Esophagus squamous epithelium (tissue), 5 donors: ENCODE results near the gene PDE3A. TPM values are rescaled to one million over a fixed set of nuclear protein-coding genes. Genes with fewer than 3 reads are reported as not detected.

Source experiments
- DNase-seq: peaks from one replicate; lab custom pipeline; 2025; lab: John Stamatoyannopoulos, UW
- H3K27ac ChIP-seq, 4 donors: fragments of 200-600 bp; sonication (generic); one replicate each; pipeline ENCODE4 v1.5.1; 2016 to 2019; ENCODE audit warnings: mild to moderate bottlenecking in 1 of 4
- H3K27me3 ChIP-seq, 4 donors: fragments of 200-600 bp; sonication (generic); 1 replicate in 3 of 4; 2 replicates in 1 of 4; pipeline versions ENCODE4 v1.5.1 to v1.6.0; 2017 to 2021; ENCODE audit warnings: antibody characterized with exemption in 1 of 4
- H3K36me3 ChIP-seq, 3 donors: fragments of 200-600 bp; sonication (generic); one replicate each; pipeline ENCODE4 v1.5.1; 2016 to 2019
- H3K4me1 ChIP-seq, 3 donors: fragments of 200-600 bp; sonication (generic); one replicate each; pipeline ENCODE4 v1.5.1; 2017 to 2019
- H3K4me3 ChIP-seq, 4 donors: fragments of 200-600 bp; sonication (generic); 1 replicate in 3 of 4; 2 replicates in 1 of 4; pipeline ENCODE4 v1.5.1; 2016 to 2019; ENCODE audit warnings: mild to moderate bottlenecking in 2 of 4, moderate library complexity in 1 of 4
- H3K9me3 ChIP-seq, 3 donors: fragments of 200-600 bp; sonication (generic); one replicate each; pipeline ENCODE4 v1.5.1; 2016 to 2019
- CTCF ChIP-seq, 6 experiments: fragments of 450-650 bp in 4 of 6; fragments of 200-600 bp in 2 of 6; sonication (generic) in 2 of 6; IDR thresholded peaks; one replicate each; pipeline ENCODE4 v1.5.1; 2016 to 2019; ENCODE audit warnings: antibody characterized with exemption in 6 of 6, mild to moderate bottlenecking in 4 of 6, moderate library complexity in 4 of 6
- POLR2A ChIP-seq, 4 donors: fragments of 450-650 bp; IDR thresholded peaks; one replicate each; pipeline ENCODE4 v1.6.1; 2017; ENCODE audit warnings: antibody characterized with exemption in 4 of 4, mild to moderate bottlenecking in 4 of 4, moderate library complexity in 3 of 4
- WGBS, 2 donors: methylation state at CpG; one replicate each; pipeline ENCODE4 v1.1.5; 2018; 5-methylcytosine and 5-hydroxymethylcytosine counted together
- intact Hi-C: fragments of 100-400 bp; cut with DNase I; formaldehyde crosslinking; loops from one replicate; pipeline ENCODE4 v1.15.0; 2022
- total RNA-seq, 4 donors: library from RNA; depleted of rRNA; stranded (reverse); fragments of >200 nt; gene quantifications; one replicate each; pipeline ENCODE4 v1.1.0, GENCODE V29; 2016
- donor health status: DM: yes; HTN: yes; CAD: no.

The PDE3A gene
- total RNA-seq, 4 donors from 2014 or later: 0.30 to 5.5 (median 3.1) TPM

DNA sequence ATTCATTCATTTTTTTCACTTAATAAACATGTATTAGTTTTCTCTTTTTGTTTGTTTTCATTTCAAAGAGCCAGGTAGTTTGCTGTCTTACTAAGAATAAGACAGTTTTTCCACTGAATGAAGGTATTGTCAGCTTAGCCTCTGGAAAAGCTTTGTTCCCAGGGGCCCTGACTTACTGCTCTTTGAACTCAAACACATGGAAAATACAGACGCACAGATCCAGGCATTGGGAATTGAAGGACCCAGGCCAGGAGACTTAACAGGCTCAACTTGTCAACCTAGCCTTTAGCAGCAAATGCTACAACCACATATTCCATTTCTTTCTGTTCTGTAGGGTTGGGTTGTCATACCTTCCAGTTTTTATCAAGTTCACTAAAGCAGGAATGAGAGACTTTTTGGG is 288.3 kb downstream of the PDE3A start:
- peaks cover 0 to 18% (median 13%) of the 10 kb centered on the region in 3 donors for H3K9me3 ChIP-seq
- no peak overlapping the region for H3K27ac ChIP-seq
- no peak for DNase-seq
- intact Hi-C loops: no loop called here
- H3K27me3 ChIP-seq: no peaks in the 10 kb centered on the region
- peaks cover 0 to 8% (median 0%) of the 10 kb centered on the region in 3 donors for H3K36me3 ChIP-seq
- H3K4me1 ChIP-seq: no peaks in the 10 kb centered on the region
- H3K4me3 ChIP-seq: no peak overlapping the region
- no peak for TF ChIP-seq POLR2A (IDR thresholded peaks at IDR 0.05)
- TF ChIP-seq CTCF (IDR thresholded peaks at IDR 0.05): no peak
- WGBS, 2 donors: 0 to 22% methylated on average over 1 of the region's 1 CpG

DNA sequence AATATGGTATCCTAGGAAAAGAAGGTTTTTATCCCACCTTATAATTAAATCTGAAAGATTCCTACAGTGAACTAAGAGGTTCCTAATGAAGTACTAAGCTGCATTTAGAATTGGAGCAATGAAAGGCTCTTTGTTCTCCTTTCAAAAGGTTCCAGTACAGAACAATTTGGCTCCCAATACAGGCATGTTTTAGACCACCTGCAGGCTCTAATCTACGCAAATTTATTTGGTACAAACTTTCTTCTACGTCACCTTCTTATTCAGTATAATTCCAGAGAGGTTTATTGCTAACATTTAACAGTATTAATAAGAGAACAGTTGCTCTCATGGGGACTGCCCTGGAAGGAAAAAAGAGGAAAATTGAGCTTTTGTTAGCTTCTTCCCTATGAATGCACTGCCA is 289.2 kb downstream of the PDE3A start:
- no peak overlapping the region for H3K4me3 ChIP-seq
- 68 to 84% methylated on average over 2 of the region's 2 CpGs for WGBS, 2 donors
- no peaks in the 10 kb centered on the region for H3K4me1 ChIP-seq
- TF ChIP-seq POLR2A (IDR thresholded peaks at IDR 0.05) (no peak), CTCF (IDR thresholded peaks at IDR 0.05) (no peak)
- no peaks in the 10 kb centered on the region for H3K27me3 ChIP-seq
- no peak overlapping the region for H3K27ac ChIP-seq
- H3K36me3 ChIP-seq: peaks cover 0 to 8% (median 0%) of the 10 kb centered on the region in 3 donors
- peaks cover 0 to 24% (median 13%) of the 10 kb centered on the region in 3 donors for H3K9me3 ChIP-seq
- DNase-seq: no peak
- intact Hi-C loops: no loop called here

DNA sequence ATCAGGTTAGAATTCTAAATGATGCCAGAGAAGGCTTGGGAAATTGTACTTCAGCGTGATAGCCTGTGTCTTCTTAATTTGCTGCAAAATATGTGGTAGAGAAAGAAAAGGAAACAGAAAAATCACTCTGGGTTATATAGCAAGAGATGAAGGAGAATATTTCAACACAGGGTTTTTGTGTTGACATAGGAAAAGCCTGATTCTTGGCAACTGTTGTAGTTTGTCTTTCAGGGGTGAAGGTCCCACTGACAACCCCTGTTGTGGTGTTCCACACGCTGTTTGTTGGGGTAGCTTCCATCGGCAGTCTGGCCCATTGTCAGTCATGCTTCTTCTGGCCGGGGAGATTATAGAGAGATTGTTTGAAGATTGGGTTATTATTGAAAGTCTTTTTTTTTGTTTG is 313.0 kb downstream of the PDE3A start:
- peaks cover 0 to 12% (median 0%) of the 10 kb centered on the region in 3 donors for H3K9me3 ChIP-seq
- TF ChIP-seq POLR2A (IDR thresholded peaks at IDR 0.05) (no peak), CTCF (IDR thresholded peaks at IDR 0.05) (no peak)
- 74 to 92% methylated on average over 4 of the region's 4 CpGs for WGBS, 2 donors
- no peak overlapping the region for H3K4me3 ChIP-seq
- no peak overlapping the region for H3K27ac ChIP-seq
- DNase-seq: no peak
- intact Hi-C loops: no loop called here
- no peaks in the 10 kb centered on the region for H3K4me1 ChIP-seq
- no peaks in the 10 kb centered on the region for H3K36me3 ChIP-seq
- no peaks in the 10 kb centered on the region for H3K27me3 ChIP-seq

DNA sequence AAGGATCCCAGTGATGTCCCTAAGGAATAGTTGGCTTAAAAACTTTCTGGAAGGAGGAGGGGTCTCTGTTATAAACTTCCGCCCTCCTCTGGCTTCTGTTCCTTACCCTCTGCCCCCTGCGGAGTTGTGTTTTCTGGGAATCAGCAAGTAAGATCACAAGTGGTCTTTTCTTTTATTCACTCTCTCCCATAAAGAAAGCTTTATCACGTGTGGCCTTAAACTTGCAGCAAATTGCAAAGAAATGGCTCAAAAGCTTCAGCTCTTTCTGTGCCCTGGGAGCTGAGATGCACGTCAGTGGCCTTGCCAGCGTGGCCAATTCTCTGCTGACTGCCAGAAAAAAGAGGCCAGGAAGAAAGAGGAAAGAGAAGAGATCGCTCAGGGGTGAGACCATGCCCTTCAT is 326.9 kb downstream of the PDE3A start, which contains the start of gene SLCO1C1:
Gene SLCO1C1 (plus strand): TSS at position 101 of the 400 bp plus-strand sequence. CDS start 4,245 bp downstream, outside the sequence.
- intact Hi-C loops: no loop called here
- 42 to 44% methylated on average over 6 of the region's 6 CpGs for WGBS, 2 donors
- peak within 1 kb of the TSS in 1 of 4 donors; percentile 7 for H3K4me3 ChIP-seq

More for the DNA sequence above, 326.9 kb downstream of the PDE3A start, which contains the start of gene SLCO1C1:
- no peak for DNase-seq
- Histone ChIP-seq H3K27ac (peak within 1 kb of the TSS in 1 of 4 donors; percentile 30), H3K4me1 (no peaks in the 10 kb centered on the region), H3K9me3 (no peaks in the 10 kb centered on the region), H3K27me3 (no peaks in the 10 kb centered on the region), H3K36me3 (no peaks in the 10 kb centered on the region)
- TF ChIP-seq POLR2A (IDR thresholded peaks at IDR 0.05): no peak
- TF ChIP-seq CTCF (IDR thresholded peaks at IDR 0.05): no peak
